GM19238 (cell line): Measurements from ENCODE around the gene PCCA.

Experiments
- DNase-seq: peaks from one replicate; pipeline ENCODE4 v3.0.0; 2011; ENCODE audit warnings: low spot score; ENCODE audit not compliant: insufficient read length

The PCCA gene

GRCh38 chr13:100537951-100538462 lies 449.1 kb downstream of the PCCA start:
- DNase-seq, result no peak

GRCh38 chr13:100540621-100541020 lies 451.7 kb downstream of the PCCA start:
- DNase-seq, result no peak

GRCh38 chr13:100541897-100542825 lies 453.3 kb downstream of the PCCA start:
- no peak for DNase-seq

GRCh38 chr13:100542826-100543156 lies 453.9 kb downstream of the PCCA start:
- peak; percentile 39 for DNase-seq

- no peak for DNase-seq
Measured at GRCh38 chr13:100543872-100544602, 455.1 kb downstream of the PCCA start.

- DNase-seq, result no peak
Measured at GRCh38 chr13:100544866-100545683, 456.2 kb downstream of the PCCA start.

- DNase-seq, result no peak
Measured at GRCh38 chr13:100545684-100546061, 456.8 kb downstream of the PCCA start.

GRCh38 chr13:100546713-100547405 lies 458.0 kb downstream of the PCCA start:
- no peak for DNase-seq

GRCh38 chr13:100547791-100548201 lies 458.9 kb downstream of the PCCA start:
- no peak for DNase-seq

GRCh38 chr13:100549316-100549715 lies 460.4 kb downstream of the PCCA start:
- no peak for DNase-seq

- no peak for DNase-seq
Measured at GRCh38 chr13:100552755-100553154, 463.9 kb downstream of the PCCA start.

- no peak for DNase-seq
Measured at GRCh38 chr13:100559886-100560285, 471.0 kb downstream of the PCCA start.

GRCh38 chr13:100560498-100561157 lies 471.7 kb downstream of the PCCA start:
- no peak for DNase-seq

- DNase-seq, result no peak
Measured at GRCh38 chr13:100561158-100561499, 472.2 kb downstream of the PCCA start.

GRCh38 chr13:100561599-100562204 lies 472.8 kb downstream of the PCCA start:
- no peak for DNase-seq

GRCh38 chr13:100563779-100564178 lies 474.9 kb downstream of the PCCA start:
- DNase-seq, result no peak

GRCh38 chr13:100564444-100565223 lies 475.7 kb downstream of the PCCA start:
- DNase-seq, result no peak

GRCh38 chr13:100565286-100565685 lies 476.4 kb downstream of the PCCA start:
- no peak for DNase-seq

- no peak for DNase-seq
Measured at GRCh38 chr13:100566543-100566942, 477.6 kb downstream of the PCCA start.
